ENCODE data around the gene NUP153.

The NUP153 gene

DNA sequence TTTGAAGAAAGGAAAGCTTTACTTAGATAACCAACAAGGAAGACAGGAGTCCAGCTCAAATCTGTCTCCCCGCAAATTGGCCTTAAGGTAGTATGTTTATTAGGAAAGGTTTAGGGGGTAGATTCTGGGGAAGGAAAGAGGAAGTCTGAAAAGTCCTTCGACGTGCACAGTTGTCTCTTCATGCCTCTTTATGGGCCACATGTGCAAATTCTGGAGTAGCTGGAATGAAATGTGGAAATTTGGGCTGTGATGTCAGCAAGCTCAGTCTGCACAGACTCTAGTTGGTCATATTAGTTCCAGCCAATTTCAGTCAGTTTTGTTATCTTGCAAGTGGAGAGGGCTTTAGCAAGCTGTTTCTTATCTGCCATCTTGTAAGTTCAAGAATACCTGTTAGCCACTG, 50.1 kb downstream of the NUP153 start:
- no peak for DNase-seq

DNA sequence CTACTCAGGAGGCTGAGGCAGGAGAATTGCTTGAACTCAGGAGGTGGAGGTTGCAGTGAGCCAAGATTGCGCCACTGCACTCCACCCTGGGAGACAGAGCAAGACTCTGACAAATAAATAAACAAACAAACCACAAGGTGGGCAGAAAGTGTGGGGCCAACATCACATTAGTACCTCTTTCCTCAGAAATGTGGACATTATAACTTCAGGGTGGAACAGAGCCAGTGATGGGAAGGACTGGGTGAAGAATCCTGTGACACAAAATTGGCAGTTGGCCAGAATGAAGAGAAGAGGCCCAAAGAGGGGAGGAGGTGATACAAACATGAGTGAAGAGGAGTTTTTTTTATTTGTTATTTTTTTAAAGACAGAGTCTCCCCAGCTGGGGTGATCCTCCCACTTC, 50.6 kb downstream of the NUP153 start:
- DNase-seq, result no peak

DNA sequence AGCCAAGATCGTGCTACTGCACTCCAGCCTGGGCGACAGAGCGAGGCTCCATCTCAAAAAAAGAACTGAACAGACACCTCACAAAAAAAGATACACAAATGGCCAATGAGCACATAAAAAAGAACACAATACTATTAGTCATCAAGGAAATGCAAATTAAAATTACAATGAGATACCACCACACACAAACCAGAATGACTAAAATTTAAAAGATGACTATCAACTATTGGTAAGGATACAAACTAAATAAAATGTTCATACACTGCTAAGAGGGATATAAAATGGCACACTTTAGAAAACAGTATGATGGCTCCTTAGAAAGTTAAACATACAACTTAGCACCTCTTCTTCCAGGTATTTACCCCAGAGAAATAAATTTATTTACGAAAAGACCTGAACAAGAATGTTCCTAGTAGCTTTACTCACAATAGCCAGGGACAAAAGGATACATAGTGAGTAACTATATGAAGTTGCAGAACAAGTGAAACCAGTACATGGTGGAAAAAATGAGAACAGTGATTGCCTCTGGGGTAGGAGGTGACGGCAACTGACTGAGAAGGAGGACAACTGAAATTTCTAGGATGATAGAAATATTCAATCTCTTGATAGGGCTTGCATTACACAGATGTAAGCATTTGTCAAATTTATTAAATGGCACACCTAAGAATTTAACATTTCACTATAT, 53.4 kb downstream of the NUP153 start:
- no peak for DNase-seq

DNA sequence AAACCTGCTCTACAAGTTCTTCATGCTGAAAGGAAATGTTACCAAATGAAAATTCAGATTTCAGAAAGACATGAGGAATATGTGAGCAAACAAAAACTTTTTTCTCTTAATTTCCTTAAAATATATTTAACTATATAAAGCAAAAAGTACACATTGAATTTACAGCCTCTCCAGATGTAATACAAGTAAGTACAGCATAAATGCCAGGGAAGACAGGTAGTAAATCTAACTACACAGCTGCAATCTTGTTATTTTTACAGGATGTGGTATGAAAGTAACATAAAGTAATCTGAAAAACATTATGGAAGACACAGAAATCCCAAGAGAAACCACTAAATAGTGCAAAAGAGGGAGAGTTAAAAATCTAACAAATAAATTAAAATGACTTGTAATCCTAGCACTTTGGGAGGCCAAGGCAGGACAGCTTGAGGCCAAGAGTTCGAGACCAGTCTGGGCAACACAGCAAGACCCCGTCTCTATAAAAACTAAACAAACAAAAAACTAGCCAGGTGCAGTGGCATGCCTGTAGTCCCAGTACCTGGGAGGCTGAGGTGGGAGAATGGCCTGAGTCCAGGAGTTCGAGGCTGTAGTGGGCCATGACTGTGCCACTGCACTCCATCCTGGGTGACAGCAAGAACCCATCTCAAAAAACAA, 55.9 kb downstream of the NUP153 start:
- DNase-seq, result no peak

DNA sequence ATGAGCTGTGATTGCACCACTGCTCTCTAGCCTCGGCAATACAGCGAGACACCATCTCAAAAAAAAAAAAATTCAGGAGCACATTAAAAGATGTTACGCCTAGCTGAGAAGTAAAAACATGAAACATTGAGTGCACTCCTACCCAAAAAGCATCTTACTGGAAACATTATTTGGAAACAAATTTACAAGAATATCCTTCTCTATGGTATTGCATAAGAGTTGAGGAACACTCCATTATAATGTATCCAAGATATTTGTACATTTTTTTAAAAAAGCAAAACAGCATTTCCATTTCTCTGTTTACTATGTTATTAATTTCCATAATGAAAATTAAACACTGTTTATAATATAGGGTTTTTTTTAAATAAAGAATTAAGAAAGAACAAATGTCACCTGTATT, 58.0 kb downstream of the NUP153 start:
- no peak for DNase-seq

DNA sequence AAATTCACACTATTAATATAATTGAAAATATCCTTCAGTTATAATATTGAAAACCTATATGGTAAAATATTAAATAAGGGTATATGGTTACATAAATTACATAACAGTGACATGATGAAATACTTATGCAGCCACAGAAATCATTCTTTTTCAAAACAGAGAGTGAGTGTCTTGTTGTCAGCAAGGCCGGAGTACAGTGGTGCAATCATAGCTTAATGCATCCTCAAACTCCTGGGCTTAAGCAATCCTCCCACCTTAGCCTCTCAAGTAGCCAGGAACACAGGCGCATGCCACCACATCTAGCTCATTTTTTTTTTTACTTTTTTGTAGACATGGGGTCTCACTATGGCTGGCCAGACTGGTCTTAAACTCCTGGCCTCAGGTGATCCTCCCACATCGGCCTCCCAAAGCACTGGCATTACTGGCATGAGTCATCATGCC, 66.2 kb downstream of the NUP153 start:
- DNase-seq, result no peak

DNA sequence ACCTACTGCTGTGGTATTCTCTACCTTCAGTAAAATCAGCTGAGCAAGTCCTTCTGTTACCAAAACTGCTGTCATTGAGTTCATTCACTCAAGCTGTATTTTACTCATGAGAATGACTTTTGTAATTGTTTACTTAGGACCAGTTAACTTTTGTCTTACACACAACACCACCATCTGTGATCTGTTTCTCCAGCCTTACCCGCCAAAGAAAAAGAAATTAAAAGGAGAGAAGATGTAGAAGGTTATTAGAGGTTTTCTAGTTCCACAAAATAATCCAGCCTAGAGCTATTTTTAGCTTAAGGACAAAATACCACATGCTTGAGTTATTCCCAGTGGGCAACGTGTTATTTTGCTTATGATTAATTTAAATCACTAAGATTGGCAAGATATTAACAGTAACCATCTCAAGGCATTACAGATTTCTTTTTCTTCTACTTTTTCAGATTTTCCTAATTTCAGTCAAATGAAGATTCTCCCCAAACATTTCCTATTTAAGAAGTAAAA, 68.5 kb downstream of the NUP153 start:
- no peak for DNase-seq

DNA sequence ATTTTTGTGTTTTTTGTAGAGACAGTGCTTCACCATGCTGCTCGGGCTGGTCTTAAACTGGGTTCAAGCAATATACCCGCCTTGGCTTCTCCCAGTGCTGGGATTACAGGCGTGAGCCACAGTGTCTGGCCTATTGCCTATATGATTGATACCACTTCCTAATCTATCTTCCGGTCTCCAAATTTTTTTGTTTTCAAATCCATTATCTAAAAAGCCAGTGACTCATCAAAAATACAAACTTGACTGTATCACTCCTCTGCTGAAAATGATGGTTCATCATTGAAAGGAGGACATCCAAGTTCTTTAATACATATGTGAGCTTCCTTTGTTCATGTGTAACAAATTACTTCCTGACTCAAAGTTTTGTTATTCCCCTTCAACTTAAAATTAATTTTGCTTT, 71.2 kb downstream of the NUP153 start:
- DNase-seq, result no peak

DNA sequence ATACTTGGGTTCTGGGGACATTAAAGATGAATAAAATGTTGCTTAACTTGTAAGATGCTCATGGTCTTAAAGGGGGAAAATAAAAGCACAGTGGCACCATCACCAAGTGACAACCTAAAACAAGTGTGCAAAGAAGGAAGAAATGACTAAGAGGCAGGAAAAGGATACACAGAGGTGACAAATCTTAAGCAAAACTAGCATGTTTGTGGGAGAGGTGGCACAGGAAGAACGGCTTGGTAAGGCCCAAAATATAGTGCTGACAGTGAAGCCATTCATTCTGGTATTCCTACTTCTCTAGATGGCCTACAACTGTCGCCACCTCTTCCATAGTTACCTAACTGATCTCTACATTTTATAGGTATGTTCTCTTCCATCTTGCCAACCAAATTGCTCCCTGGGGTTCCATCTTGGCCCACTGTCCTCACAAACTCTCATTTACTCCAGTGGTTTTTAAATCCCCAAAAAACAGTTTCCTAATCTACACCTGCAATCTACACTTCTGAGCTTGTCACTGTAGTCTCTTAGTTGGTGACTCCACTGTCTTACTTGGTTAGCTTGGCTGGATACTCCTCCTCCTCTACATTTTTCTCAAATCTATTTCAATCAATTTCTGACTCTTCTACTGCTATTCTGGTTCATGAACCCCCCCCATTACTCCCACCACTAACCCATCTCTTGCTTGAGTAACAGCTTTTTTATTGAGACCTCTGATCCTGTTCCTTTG, 73.1 kb downstream of the NUP153 start:
- DNase-seq, result peak in 1 of 2 donors; percentile 42

DNA sequence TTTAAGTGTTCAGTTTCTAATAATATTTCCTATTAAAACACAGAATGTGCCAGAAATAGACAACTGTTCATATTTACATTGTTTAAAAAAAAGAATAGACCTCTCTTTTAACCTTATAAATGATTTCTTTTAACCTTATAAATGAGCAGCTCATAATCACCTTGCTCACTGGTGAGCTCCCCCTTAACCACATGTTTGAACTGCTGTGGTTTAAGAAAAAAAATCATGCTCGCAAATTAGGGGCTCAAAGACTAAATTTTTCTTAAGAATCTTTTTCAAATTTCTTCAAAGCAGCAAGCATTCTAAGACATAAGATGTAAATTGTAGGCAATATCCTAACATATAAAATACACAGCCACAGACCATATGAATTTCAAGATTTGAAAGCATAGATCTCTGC, 73.8 kb downstream of the NUP153 start:
- DNase-seq, result peak in 1 of 2 donors; percentile 20

DNA sequence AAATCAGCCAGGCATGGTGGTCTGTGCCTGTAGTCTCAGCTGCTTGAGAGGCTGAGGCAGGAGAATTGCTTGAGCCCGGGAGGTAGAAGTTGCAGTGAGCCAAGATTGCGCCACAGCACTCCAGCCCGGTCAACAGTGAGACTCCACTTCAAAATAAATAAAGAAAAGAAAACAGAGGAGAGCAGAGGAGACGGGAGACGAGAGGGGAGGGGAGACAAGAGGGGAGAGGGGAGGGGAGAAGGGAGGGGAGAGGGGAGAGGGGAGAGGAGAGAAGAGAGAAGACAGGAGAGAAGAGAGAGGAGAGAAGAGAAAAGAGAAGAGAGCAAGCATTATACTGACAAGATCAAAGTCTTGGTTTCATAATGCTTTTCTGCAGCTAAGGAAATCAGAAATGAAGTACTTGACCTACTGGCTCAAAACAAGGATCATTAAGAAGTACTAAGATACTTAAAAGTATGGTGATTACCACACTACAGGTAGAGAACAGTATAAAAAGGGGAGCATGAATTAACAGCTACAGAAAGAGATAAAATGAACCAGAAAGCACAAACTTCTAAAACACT, 76.1 kb downstream of the NUP153 start:
- DNase-seq, result no peak

DNA sequence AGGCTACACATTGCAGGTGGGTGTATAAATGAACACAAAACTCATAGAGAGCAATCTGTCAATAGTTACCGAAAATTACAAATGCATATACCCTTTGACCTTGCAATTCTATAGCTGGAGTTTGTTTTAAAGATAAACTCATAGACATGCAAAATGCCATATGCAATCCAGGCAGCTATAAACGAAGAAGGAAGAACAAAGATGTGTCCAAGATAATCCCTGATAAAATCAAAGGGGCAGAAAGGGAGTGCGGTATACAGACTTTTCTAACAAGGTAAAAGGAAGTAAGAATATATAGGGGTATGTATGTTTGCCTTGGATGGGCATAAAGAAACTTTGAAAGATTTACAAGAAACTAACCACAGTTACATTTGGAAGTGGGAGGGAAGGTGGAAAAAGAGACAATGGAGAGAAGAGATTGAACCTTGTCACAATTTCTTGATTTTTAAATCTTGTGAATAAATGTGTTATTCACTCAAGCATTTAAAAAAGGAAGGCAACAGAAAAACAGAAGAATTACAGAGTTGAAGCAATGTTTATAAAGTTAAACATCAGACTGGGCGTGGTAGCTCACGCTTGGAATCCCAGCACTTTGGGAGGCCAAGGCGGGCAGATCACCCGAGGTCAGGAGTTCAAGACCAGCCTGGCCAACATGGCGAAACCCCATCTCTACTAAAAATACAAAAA, 76.8 kb downstream of the NUP153 start:
- no peak for DNase-seq

DNA sequence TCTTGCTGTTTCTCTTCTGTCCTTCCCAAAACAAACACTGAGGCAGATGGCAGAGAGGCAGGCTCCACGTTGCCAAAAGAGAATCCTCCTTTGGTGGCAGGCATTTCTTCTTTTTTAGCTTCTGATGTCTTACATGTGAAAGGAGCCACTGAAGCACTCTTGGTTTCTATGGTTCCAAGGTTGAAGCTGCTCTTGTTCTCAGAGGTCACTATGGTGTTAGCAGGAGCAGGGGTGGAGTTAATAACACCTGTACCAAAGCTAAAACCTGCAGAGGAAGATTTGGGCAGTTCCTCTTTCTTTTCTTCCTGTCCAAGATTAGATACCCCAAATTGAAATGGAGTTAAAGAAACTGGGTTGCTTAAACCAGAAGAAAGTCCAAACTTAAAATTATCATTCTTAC, 77.9 kb downstream of the NUP153 start:
- DNase-seq, result no peak

DNA sequence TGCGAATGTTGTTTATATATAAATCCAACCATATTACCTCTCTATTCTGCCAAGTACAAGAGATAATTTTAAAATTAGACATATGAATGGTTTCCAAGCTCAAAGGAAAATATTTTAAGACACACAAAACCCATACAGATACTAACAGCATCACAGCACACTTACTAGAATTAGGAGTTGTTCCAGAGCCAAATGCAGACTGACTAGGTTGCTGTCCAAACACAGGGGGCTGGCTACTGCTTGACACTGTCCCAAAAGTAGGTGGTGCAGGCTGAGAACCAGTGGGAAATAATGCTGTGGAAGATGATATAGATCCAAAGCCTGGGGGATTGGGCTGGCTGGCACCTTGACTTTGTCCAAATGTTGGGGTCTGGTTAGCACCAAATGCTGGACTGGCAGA, 82.3 kb downstream of the NUP153 start:
- no peak for DNase-seq

DNA sequence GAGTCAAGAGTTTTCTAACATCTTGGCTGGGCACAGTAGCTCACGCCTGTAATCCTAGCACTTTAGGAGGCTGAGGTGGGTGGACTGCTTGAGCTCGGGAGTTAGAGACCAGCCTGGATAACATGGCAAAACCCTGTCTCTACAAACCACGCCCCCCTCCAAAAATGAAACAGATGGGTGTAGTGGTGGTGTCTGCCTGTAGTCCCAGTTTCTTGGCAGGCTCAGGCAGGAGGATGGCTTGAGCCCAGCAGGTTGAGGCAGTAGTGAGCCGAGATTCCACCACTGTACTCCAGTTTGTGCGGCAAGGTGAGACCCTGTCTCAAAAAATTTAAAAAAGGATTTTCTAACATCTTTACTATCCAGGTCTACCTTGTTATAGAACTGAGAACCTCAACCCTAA, 84.6 kb downstream of the NUP153 start:
- no peak for DNase-seq

DNA sequence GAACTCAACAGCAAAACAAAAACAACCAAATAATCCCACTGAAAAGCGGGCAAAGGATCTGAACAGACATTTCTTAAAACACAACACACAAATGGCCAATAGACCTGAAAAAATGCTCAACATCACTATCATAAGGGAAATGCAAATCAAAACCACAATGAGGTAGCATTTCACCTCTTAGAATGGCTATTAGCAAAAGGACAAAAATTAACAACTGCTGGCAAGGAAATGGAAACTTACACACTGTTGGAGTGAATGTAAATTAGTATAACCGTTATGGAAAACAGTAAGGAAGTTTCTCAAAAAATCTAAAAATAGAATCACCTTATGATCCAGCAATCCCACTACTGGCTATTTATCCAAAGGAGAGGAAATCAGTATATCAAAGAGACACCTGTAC, 85.7 kb downstream of the NUP153 start:
- no peak for DNase-seq

DNA sequence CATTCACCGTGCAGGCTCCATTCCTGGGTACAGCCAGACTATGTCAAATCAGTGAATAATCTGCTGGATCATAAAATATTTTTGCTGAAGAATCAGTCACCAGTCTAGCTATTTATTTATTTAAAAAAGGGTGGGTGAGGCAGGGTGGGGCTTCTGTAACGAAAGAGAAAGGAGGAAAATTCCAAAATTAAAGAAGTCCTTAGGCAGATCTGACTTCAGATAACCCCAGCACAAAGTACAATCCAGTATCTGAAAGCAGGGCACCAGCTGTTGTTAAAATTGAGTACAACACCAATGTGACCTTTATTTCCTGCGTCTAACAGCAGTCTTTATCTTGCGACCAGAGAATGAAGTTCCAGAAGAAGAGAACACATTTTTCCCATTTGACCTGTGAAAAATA, 90.9 kb downstream of the NUP153 start:
- DNase-seq, result no peak

DNA sequence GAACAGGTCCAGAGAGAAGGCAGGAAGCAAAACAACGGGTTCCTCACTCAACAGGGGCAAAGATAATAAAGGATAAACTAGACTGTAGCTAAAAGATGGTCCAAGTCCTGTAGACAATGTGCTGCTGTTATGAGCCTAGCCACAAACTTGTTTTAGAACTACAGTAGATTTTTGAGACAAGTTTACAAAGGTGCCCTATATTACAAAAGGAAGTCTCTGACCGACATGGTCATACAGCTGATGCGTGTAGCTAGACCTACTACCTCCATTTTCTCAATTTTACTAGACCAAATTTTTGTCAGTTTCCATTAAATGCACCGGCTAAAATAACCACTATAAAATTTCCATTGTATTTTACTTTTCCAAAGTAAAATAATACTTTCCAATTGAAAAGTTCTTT, 94.7 kb downstream of the NUP153 start:
- no peak for DNase-seq

DNA sequence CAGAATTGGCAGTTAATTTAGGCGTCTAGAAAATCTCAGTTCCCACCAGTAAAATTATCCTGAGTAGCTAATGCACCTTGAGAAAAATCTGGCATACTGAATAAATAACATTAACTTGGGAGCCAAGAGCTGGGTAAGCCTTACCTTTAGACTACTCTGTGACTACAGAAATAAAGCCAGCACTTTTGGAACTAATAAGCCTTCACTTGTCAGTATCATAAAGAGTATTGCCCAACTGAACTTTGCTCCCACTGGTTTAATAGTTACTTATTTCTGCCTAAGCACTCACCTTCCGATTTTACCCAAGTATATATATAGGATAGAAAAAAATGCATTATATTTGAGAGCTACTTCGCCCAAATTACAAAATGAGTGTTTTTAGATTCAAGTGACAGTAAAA, 95.9 kb downstream of the NUP153 start:
- DNase-seq, result no peak

DNA sequence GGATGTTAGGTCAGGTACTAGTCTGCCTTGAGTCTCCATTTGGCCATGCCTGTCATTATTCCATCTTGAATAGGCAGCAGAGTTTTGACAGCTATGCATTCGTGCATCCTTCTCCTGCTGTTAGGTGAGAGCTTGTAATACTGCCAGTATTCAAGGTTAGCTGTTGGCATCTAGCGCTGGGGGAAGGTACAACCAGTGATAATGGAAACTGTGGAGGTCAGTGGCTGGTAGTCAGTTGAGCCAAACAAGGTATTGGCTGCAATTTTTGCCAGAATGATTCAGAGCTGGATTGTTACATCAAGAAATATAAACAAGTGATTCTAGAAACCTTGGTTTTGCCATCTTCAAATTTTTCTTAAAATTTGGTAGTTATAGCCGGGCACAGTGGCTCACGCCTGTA, 100.1 kb downstream of the NUP153 start:
- no peak for DNase-seq

DNA sequence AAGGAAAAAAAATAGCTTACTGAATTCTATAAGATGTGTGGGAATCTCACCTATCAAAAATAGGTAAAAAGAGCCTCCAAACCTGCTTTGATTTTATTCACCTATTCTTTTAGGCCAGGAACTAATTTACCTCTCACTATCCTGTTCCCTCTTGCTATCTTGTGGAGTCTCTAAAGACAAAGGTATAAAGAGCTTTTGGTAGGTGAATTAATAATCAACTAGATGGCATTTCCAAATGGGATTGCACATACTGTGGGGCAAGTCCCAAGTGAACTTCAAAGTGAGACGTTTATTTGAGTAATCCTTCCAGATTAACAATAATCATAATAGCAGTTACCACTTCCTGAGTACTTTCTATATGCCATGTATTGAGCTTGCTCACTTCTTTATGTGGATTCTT, 103.8 kb downstream of the NUP153 start:
- no peak for DNase-seq

DNA sequence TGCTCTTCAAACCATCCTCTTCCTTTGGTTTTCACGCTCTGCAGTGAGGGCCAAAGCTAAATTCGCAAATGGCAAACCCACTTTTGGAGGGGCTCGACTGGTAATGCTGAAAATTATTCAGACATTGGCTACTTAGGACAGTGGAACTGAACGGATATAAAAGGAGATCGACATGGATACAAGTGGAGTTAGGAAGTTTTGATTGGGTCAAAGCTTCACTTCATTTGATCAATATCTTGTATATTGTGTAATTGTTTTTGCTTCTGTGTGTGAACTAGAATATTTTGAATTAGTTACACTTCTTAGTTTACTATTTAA, 105.4 kb downstream of the NUP153 start:
- DNase-seq, result no peak
